Measurements from ENCODE around the gene C6orf52.

Gene C6orf52

DNA sequence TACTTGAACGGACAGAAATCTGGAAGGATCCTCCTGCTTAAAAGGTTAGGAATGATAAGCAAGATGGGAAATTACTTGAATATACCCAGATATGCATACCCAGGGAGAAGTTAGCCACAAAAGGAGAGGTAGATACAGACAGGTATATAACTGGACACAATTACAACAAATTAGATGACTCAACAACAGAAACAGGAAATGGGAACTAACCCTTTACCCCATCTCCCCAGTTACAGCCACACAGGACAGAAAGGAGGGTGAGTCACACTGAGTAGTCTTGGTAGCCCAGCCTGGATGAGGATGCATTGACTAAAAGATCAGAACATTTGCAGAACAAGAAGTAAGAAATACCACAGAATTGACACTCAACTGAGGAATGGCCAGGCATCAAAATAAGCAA, 61.2 kb downstream of the C6orf52 start:
- peak overlapping the region; percentile 15; the same call in 1 of the 2 replicates for H2AFZ ChIP-seq (ENCODE audit: low read length)
- no peaks in the 10 kb centered on the region for H3K79me2 ChIP-seq (ENCODE audit: low read length)
- H3K27me3 ChIP-seq (replicated peaks; ENCODE audit: insufficient read depth, low read length), result no peaks in the 10 kb centered on the region
- peaks cover 10% of the 10 kb centered on the region for H3F3A ChIP-seq (ENCODE audit: insufficient read depth, low read length)
- DNase-seq, result peak; percentile 45
- no peaks in the 10 kb centered on the region for H4K20me1 ChIP-seq (ENCODE audit: insufficient read depth, low read length)
- peak overlapping the region; percentile 48; the same call in 1 of the 2 replicates for H3K4me2 ChIP-seq (ENCODE audit: low read depth, low read length)
- no peaks in the 10 kb centered on the region for H3K36me3 ChIP-seq (replicated peaks; ENCODE audit: insufficient read depth, low read length)
- TF ChIP-seq EZH2phosphoT487 (IDR thresholded peaks at IDR 0.05; ENCODE audit: low read length) (no peak), EZH2 (optimal IDR thresholded peaks at IDR 0.05; ENCODE audit: low read depth, low read length) (no peak)
- TF ChIP-seq, protein P1, sequence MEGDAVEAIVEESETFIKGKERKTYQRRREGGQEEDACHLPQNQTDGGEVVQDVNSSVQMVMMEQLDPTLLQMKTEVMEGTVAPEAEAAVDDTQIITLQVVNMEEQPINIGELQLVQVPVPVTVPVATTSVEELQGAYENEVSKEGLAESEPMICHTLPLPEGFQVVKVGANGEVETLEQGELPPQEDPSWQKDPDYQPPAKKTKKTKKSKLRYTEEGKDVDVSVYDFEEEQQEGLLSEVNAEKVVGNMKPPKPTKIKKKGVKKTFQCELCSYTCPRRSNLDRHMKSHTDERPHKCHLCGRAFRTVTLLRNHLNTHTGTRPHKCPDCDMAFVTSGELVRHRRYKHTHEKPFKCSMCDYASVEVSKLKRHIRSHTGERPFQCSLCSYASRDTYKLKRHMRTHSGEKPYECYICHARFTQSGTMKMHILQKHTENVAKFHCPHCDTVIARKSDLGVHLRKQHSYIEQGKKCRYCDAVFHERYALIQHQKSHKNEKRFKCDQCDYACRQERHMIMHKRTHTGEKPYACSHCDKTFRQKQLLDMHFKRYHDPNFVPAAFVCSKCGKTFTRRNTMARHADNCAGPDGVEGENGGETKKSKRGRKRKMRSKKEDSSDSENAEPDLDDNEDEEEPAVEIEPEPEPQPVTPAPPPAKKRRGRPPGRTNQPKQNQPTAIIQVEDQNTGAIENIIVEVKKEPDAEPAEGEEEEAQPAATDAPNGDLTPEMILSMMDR (IDR thresholded peaks at IDR 0.05; ENCODE audit: low read length), result no peak
- no peak overlapping the region for H3K4me3 ChIP-seq (ENCODE audit: low read length)
- peaks cover 13% of the 10 kb centered on the region for H3K4me1 ChIP-seq (ENCODE audit: low read length)
- H3K9ac ChIP-seq (ENCODE audit: low read length), result no peak overlapping the region
- H3K9me2 ChIP-seq (replicated peaks; ENCODE audit: insufficient read depth, low read length), result no peaks in the 10 kb centered on the region
- H3K9me3 ChIP-seq (replicated peaks; ENCODE audit: insufficient read depth, low read length), result no peaks in the 10 kb centered on the region
- peak overlapping the region; percentile 2; the same call in 1 of the 2 replicates for H3K27ac ChIP-seq (ENCODE audit: low read length)

DNA sequence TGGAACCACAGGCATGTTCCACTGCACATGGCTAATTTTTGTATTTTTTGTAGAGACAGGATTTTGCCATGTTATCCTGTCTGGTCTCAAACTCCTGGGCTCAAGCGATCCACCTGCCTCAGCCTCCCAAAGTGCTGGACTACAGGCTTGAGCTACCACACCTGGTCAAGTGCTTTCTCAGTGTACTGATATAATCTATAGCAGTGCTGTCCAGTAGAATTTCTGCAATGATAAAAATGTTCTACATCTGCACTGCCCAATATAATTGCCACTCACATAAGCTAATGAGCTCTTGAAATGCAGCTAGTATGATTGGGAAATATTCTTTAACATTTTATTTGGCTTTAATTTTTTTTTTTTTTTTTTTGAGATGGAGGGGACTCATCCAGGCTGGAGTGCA, 64.2 kb downstream of the C6orf52 start:
- Histone ChIP-seq H3K27me3 (replicated peaks; ENCODE audit: insufficient read depth, low read length) (no peaks in the 10 kb centered on the region), H3K79me2 (ENCODE audit: low read length) (no peaks in the 10 kb centered on the region), H3K4me2 (ENCODE audit: low read depth, low read length) (no peak overlapping the region), H3K27ac (ENCODE audit: low read length) (no peak overlapping the region), H3K4me1 (ENCODE audit: low read length) (peaks cover 31% of the 10 kb centered on the region), H3K36me3 (replicated peaks; ENCODE audit: insufficient read depth, low read length) (no peaks in the 10 kb centered on the region), H2AFZ (ENCODE audit: low read length) (no peak overlapping the region), H3K4me3 (ENCODE audit: low read length) (no peak overlapping the region), H3F3A (ENCODE audit: insufficient read depth, low read length) (peaks cover 25% of the 10 kb centered on the region), H3K9ac (ENCODE audit: low read length) (no peak overlapping the region), H3K9me2 (replicated peaks; ENCODE audit: insufficient read depth, low read length) (no peaks in the 10 kb centered on the region), H4K20me1 (ENCODE audit: insufficient read depth, low read length) (no peaks in the 10 kb centered on the region), H3K9me3 (replicated peaks; ENCODE audit: insufficient read depth, low read length) (no peaks in the 10 kb centered on the region)
- no peak for DNase-seq
- no peak for TF ChIP-seq EZH2 (optimal IDR thresholded peaks at IDR 0.05; ENCODE audit: low read depth, low read length)
- TF ChIP-seq, protein P1 (IDR thresholded peaks at IDR 0.05; ENCODE audit: low read length), result no peak
- no peak for TF ChIP-seq EZH2phosphoT487 (IDR thresholded peaks at IDR 0.05; ENCODE audit: low read length)

DNA sequence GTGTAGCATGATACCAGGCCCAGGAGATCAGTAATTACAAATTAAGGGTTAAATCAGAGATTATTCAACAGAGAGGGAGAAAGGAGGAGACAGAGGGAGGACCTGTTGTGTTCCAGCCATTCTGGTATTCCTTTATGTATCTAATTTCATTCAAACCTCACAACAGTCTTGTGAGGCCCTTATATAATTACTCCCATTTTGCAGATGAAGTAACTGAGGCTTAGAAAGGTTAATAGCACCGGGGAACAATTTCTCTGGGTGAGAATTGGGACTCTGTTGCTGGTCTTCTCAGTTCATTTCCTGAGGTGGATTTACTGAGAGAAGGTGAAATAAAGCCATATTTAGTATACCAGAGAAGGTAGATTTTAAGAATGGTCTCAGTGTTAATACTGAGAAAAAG, 66.6 kb downstream of the C6orf52 start:
- H3K9me3 ChIP-seq (replicated peaks; ENCODE audit: insufficient read depth, low read length), result no peaks in the 10 kb centered on the region
- no peak for DNase-seq
- H3K36me3 ChIP-seq (replicated peaks; ENCODE audit: insufficient read depth, low read length), result no peaks in the 10 kb centered on the region
- H3F3A ChIP-seq (ENCODE audit: insufficient read depth, low read length), result peaks cover 16% of the 10 kb centered on the region; the same call in 1 of the 2 replicates
- no peak overlapping the region for H3K4me3 ChIP-seq (ENCODE audit: low read length)
- H3K27ac ChIP-seq (ENCODE audit: low read length), result no peak overlapping the region
- TF ChIP-seq EZH2phosphoT487 (IDR thresholded peaks at IDR 0.05; ENCODE audit: low read length) (no peak), EZH2 (optimal IDR thresholded peaks at IDR 0.05; ENCODE audit: low read depth, low read length) (no peak)
- TF ChIP-seq, protein P1 (IDR thresholded peaks at IDR 0.05; ENCODE audit: low read length), result no peak
- H4K20me1 ChIP-seq (ENCODE audit: insufficient read depth, low read length), result no peaks in the 10 kb centered on the region
- H3K4me1 ChIP-seq (ENCODE audit: low read length), result peaks cover 24% of the 10 kb centered on the region
- no peaks in the 10 kb centered on the region for H3K27me3 ChIP-seq (replicated peaks; ENCODE audit: insufficient read depth, low read length)
- H3K9ac ChIP-seq (ENCODE audit: low read length), result no peak overlapping the region
- no peak overlapping the region for H3K4me2 ChIP-seq (ENCODE audit: low read depth, low read length)
- H3K9me2 ChIP-seq (replicated peaks; ENCODE audit: insufficient read depth, low read length), result no peaks in the 10 kb centered on the region
- H2AFZ ChIP-seq (ENCODE audit: low read length), result no peak overlapping the region; the same call in 1 of the 2 replicates
- H3K79me2 ChIP-seq (ENCODE audit: low read length), result no peaks in the 10 kb centered on the region

Measured in MM.1S (cell line).